UCSD-AML1 (cell line): ENCODE data around the gene PAX5.

Experiments used
- DNase-seq: peaks from one replicate; lab custom pipeline; 2025; ENCODE audit not compliant: unreplicated experiment; lab: John Stamatoyannopoulos, UW

The PAX5 gene

GRCh38 chr9:36935332-36935731 lies 98.7 kb downstream of the PAX5 start:
- DNase-seq: no peak

DNA sequence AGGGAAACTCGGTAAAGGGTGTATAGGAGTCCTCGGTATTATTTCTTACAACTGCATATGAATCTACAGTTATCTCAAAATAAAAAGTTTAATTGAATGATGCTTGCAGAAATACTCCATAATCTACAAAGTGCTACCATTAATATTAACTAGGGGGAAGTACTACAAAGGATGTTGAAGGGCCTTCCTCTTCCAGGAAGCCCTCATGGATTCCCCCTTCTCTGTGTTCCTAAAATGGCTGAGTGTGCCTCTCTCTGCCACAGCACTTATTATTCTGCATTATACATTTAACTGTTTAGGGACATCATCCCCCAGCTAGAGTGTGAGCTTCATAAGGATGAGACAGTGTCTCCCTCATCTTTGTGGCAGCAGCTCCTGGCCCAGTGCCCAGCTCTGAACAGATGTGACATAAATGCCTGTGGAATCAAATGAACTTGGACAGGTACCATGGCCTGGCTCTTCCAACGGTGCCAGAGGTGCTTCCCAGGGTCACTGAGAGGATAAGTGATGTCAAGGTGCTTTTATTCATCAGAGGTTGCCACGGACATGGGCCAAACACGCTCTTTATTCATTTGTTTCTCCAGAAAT lies 99.5 kb downstream of the PAX5 start:
- DNase-seq: no peak

DNA sequence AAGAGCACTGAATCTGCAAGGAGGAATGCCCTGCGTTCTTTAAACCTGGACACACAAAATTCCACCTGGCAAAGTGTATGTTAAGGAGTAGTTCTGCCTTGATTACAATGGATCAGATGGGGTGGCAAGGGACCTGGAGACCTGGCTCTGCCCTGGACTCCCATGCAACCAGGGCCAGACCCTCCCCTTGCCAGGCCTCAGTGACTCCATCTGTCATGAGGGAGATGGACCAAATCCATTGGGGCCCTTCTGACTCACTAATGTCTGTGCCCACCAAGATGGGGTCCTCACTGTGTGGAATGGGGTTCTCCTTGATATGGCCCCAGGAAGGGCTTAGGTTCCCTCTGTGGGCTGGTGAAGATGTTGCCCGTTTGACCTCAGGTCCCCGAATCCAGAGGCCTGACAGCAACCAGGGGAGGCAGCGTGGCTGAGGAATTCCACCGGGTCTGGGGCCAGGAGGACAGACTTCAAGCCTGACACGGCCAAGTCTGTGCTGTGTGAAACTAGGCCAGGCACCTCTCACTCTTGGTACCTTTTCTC lies 100.3 kb downstream of the PAX5 start:
- DNase-seq: no peak

DNA sequence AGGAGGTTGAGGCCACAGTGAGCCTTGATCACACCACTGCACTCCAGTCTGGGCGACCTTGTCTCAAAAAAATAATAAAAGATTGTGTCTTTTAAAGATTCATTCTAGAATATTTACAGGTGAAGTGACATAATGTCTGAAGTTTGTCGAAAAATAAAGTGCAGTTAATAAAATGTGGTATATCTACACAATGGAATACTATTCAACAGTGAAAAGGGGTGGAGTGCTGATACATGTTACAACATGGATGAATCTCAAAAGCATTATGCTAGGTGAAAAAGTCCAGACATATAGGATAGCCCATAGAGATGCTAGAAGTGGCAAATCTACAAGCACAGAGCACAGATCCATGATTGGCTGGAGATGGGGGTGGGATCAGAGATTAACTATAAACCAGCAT lies 101.9 kb downstream of the PAX5 start:
- DNase-seq: no peak

- no peak for DNase-seq
These were observed 103.1 kb downstream of the PAX5 start for GRCh38 chr9:36930941-36931340.

- DNase-seq: no peak
These were observed 104.8 kb downstream of the PAX5 start for GRCh38 chr9:36929350-36929675.

GRCh38 chr9:36928670-36929349 lies 105.3 kb downstream of the PAX5 start:
- no peak for DNase-seq

- no peak for DNase-seq
These were observed 105.9 kb downstream of the PAX5 start for GRCh38 chr9:36928210-36928609.

GRCh38 chr9:36924757-36925432 lies 109.2 kb downstream of the PAX5 start:
- no peak for DNase-seq

- DNase-seq: no peak
These were observed 110.0 kb downstream of the PAX5 start for GRCh38 chr9:36924071-36924470.

DNA sequence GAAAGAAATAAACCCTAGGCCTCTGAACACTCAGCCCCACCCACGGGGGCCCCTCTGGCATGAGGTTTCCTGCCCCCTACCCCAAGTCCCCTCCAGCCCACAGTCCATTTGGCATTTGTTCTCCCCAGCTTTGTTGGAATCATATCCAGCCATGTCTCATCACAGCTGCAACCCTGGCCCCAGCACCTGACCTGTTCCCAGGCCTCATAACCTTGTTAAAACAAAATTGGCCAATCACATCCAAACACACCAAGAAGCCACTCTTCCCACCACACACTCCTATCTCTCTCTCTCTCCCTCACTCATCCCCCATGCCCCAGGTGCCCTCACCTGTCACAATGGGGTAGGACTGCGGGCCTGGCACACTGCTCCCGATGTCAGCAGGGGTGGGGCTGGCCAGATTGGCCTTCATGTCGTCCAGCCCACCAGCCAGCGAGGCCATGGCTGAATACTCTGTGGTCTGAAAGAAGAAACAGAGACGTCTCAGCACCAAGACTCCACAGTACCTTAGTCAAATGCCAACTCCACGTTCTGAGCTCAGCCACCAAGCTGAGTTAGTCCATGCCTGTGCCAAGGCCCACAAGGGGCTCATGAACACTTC lies 110.9 kb downstream of the PAX5 start:
- no peak for DNase-seq

- DNase-seq: no peak
These were observed 111.5 kb downstream of the PAX5 start for GRCh38 chr9:36922548-36922947.

DNA sequence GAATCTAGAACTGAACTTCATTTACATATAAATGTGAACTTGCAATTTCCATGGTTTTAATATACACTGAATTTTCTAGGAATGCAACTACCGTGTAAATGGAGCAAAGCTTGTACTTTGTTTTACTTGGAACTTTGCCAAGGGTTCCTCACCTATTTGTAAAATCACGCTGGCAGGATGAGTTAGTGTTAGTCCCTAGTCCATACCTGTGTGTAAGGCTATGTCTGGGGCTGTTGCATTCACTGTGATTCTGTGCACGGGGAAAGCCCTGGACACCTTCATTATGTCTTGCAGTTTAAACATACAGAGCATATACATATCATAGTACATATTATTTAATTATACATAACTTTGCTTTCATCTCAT lies 119.9 kb downstream of the PAX5 start:
- DNase-seq: no peak

- DNase-seq: no peak
These were observed 120.5 kb downstream of the PAX5 start for GRCh38 chr9:36913393-36914211.

DNA sequence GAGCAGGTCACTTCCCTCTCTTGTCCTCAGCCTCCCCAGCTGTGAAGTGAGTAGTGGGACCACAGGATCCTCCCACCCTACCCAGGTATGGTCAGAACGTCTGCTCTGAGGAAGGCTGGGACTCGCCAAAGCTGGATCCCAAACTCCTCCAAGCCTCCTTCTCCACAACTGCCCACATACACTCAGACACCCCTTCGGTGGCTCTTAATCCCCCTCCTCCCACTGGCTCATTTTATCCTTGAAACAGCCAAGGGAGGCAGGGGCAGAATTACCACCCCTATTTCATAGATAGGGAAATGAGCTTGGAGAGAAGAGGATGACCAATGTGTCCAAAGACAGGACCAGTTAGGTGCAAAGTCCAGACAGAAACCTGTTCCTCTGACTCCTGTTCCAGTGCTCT lies 121.4 kb downstream of the PAX5 start:
- DNase-seq: no peak

DNA sequence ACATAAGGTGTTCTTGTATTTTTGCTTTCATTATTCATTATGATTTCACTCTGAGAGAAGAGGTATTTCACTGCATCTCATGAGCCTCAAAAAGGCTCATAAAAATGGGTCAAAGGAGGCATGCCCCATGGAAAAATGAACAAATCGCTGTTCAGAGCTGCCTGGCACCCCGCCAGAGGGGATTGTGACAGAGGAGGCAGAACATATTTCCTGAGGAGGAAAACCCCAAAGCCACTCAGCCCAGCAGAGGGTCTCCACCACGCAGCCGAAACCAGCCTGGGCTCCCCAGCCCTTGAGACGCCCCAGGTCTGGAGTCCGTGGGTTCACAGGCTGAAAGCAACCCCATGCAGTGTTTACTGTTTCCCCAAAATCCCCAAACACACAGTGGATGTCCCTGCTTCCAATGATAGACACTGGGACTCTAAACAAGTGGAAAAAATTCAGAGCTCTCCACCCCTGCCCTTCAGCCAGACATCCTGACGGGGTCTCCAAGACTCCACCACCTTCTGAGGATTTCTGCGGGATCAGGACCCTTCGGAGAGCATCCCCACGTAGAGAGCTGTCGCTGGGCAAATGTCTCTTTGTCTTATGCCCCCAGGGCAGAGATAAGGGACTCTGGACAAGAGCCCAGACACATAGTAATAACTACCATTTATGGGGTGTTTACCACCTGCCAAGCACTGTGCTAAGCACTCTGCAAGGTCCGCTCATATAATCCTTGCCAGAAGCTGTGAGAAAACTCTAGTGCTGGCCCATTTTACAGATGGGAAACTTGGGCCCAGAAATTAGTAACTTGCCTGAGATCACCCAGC lies 122.3 kb downstream of the PAX5 start:
- DNase-seq: no peak

DNA sequence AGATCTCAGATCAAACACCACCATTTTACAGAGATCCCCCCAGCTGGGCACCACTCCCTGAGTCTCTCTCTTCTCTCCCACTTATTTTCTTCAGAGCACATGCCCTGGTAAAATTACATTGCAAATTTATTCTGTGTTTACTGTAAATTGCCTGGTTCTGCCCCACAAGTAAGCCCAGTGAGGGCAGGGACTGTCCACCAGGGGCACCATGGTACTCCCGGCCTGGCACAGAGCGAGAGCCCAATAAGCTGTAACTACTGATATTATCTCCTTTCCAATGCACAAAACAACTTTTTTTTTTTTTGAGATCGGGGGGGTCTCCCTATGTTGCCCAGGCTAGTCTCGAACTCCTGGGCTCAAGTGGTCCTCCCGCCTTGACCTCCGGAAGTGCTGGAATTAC lies 123.0 kb downstream of the PAX5 start:
- DNase-seq: no peak

DNA sequence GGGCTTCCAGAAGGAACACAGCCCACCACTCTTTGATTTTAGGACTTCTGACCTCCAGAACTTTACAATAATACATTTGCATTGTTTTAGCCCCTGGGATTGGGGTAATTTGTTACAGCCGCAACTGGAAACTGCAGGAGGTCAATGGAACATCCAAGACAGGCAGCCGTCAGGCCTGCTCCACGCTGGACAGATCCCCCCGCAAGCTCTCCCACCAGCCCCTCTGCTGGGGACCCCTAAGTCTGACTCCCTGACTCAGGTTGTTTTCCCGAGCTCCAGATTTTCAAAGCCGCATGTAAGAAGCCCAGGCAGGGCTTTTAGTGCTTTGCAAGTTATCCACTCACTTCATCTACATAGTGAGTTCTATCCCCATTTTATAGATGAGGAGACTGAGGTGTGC lies 127.6 kb downstream of the PAX5 start:
- no peak for DNase-seq

DNA sequence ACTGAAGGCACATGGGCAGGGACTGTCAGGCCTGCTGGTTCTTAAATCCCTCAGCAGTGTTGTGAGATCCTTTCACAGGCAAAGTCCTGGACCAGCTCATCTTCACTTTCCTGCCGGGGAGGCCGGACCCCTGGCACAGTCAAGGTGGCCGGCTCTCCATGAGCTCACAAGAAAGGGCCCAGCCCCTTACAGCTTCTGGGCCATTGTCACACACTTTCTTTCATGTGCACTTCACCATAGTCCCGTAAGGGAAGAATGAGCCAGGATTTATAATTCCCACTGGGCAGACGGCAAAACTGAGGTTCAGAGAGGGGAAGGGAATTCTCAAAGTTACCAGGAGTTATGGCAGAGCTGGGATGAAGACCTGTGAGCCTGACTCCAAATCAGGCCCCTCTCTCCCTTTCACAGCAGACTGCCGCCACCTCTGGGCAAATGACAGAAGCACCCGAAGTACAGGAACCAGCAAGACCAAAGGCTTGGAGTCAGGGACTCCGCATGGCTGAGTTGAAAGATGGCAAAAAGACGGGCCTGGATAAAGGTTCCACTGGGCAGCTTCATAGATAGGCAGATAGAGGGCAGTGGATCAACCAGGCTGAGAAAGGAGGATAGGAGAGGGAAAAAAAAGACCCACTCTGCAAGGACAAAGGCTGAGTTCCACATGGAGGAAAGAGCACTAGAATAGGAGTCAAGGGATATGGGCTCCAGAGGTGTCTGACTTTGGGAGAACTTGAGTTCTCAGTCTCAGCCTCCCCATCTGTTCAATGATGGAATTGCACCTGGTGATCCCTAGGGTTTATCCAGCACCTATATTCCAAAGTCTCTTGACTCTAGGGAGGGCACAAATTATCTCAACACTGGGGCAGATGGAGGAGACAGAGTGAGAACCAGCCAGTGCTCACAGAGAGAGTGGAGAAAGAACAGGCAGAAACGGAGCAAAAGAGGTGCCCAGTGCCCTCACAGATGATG lies 128.7 kb downstream of the PAX5 start:
- no peak for DNase-seq
